A549 (cell line): ENCODE data around the gene TSHZ2. TPM values are rescaled to one million over a fixed set of nuclear protein-coding genes. Genes with fewer than 3 reads are reported as not detected.

Source experiments
- ATAC-seq, 2 experiments: fragments of 200-7000 bp in 1 of 2; fragments of >200 bp in 1 of 2; cut with Nextera tagmentation in 1 of 2; cut with Tn5 transposase in 1 of 2; 3 replicates each; pipeline versions ENCODE4 v1.8.0 to v1.9.1; 2018 to 2020; ENCODE audit warnings: mild to moderate bottlenecking in 1 of 2, moderate library complexity in 1 of 2
- CTCF ChIA-PET: fragments of 300-600 bp; sonication (Branson Sonifier 250); formaldehyde crosslinking; extraction: SDS; loops from one replicate; lab custom pipeline; 2021; ENCODE audit warnings: antibody characterized with exemption, inconsistent platforms; lab: Yijun Ruan, JAX
- POLR2A ChIA-PET: fragments of 350-600 bp; formaldehyde crosslinking; extraction: SDS; loops from one replicate; lab custom pipeline; 2021; ENCODE audit warnings: antibody characterized with exemption, inconsistent platforms; lab: Yijun Ruan, JAX
- DNase-seq, 2 experiments: peaks; one replicate each; pipeline versions ENCODE4 v3.0.0 to v3.0.0-alpha.2; 2011 to 2016; ENCODE audit warnings: low read depth in 1 of 2, low spot score in 1 of 2
- FAIRE-seq: peaks from 2 replicates; lab custom pipeline; 2011; peaks lifted over from hg19 to GRCh38; lab: Jason Lieb, UNC
- H3K27ac ChIP-seq, 2 experiments: fragments of >200 bp; sonication (Bioruptor Twin); formaldehyde crosslinking; 3 replicates each; pipeline ENCODE4 v1.5.1; 2016 to 2017
- H3K4me1 ChIP-seq: fragments of >200 bp; sonication (Bioruptor Twin); formaldehyde crosslinking; 3 replicates; pipeline ENCODE4 v1.6.1; 2016
- H3K4me2 ChIP-seq: fragments of >200 bp; sonication (Bioruptor Twin); formaldehyde crosslinking; 3 replicates; pipeline ENCODE4 v1.6.1; 2016
- H3K4me3 ChIP-seq: fragments of >200 bp; sonication (Bioruptor Twin); formaldehyde crosslinking; 3 replicates; pipeline ENCODE4 v1.5.1; 2016
- H3K9me3 ChIP-seq: fragments of >200 bp; sonication (Bioruptor Twin); formaldehyde crosslinking; 3 replicates; pipeline ENCODE4 v1.6.1; 2016
- BCL3 ChIP-seq: fragments of >200 bp; sonication (Bioruptor Twin); formaldehyde crosslinking; IDR thresholded peaks from 3 replicates; pipeline ENCODE4 v1.6.1; 2016
- CBX8 ChIP-seq: fragments of 200-600 bp; sonication (generic); IDR thresholded peaks from 2 replicates; pipeline ENCODE4 v1.6.1; 2016
- CHD4 ChIP-seq: fragments of 200-600 bp; sonication (generic); IDR thresholded peaks from 2 replicates; pipeline ENCODE4 v1.6.1; 2016; ENCODE audit warnings: antibody characterized with exemption, mild to moderate bottlenecking, borderline replicate concordance
- E2F6 ChIP-seq: IDR thresholded peaks from 2 replicates; pipeline ENCODE4 v1.6.1; 2012; ENCODE audit warnings: low read depth, borderline replicate concordance
- ELK1 ChIP-seq: fragments of 150-350 bp; IDR thresholded peaks from 2 replicates; pipeline ENCODE4 v1.6.1; 2014; ENCODE audit warnings: low read depth, mild to moderate bottlenecking, low read length
- EP300 ChIP-seq, 2 experiments: fragments of >200 bp; sonication (Bioruptor Twin); formaldehyde crosslinking; IDR thresholded peaks; 2 replicates in 1 of 2; 3 replicates in 1 of 2; pipeline ENCODE4 v1.6.1; 2016 to 2017
- ESRRA ChIP-seq: fragments of 150-350 bp; IDR thresholded peaks from 2 replicates; pipeline ENCODE4 v1.6.1; 2014; ENCODE audit warnings: mild to moderate bottlenecking, low read length, borderline replicate concordance
- FOSB ChIP-seq: fragments of 250-450 bp; sonication (Bioruptor Pico); IDR thresholded peaks from 2 replicates; pipeline ENCODE4 v1.5.0; 2020; ENCODE audit warnings: mild to moderate bottlenecking, moderate library complexity
- FOSL2 ChIP-seq, 2 experiments: fragments of 450-650 bp in 1 of 2; fragments of >200 bp in 1 of 2; sonication (Bioruptor Twin) in 1 of 2; formaldehyde crosslinking; IDR thresholded peaks; 2 replicates each; pipeline versions ENCODE4 v1.5.0 to v1.6.1; 2016 to 2020; ENCODE audit warnings: mild to moderate bottlenecking in 1 of 2, moderate library complexity in 1 of 2
- HES2 ChIP-seq: fragments of >200 bp; sonication (Bioruptor Twin); formaldehyde crosslinking; IDR thresholded peaks from 2 replicates; pipeline ENCODE4 v1.6.1; 2016
- HEYL ChIP-seq: fragments of 250-450 bp; sonication (Bioruptor Pico); IDR thresholded peaks from 2 replicates; pipeline ENCODE4 v1.8.0; 2021; ENCODE audit warnings: mild to moderate bottlenecking, moderate library complexity
- HMGXB4 ChIP-seq: fragments of 250-450 bp; sonication (Bioruptor Pico); IDR thresholded peaks from 2 replicates; pipeline ENCODE4 v1.5.0; 2021; ENCODE audit warnings: mild to moderate bottlenecking, moderate library complexity, borderline replicate concordance
- HOXB5 ChIP-seq: fragments of 250-450 bp; sonication (Bioruptor Pico); IDR thresholded peaks from 2 replicates; pipeline ENCODE4 v1.5.0; 2020; ENCODE audit warnings: mild to moderate bottlenecking, moderate library complexity
- MAFK ChIP-seq: fragments of 450-650 bp; IDR thresholded peaks from 2 replicates; pipeline ENCODE4 v1.6.1; 2014; ENCODE audit not compliant: partially characterized antibody
- NPAS2 ChIP-seq: fragments of 250-450 bp; sonication (Bioruptor Pico); IDR thresholded peaks from 2 replicates; pipeline ENCODE4 v1.8.0; 2022; ENCODE audit warnings: mild to moderate bottlenecking, moderate library complexity, borderline replicate concordance
- PHF8 ChIP-seq: fragments of 200-600 bp; sonication (generic); IDR thresholded peaks from 2 replicates; pipeline ENCODE4 v1.6.1; 2016; ENCODE audit warnings: low read depth, mild to moderate bottlenecking, antibody characterized with exemption, moderate library complexity, borderline replicate concordance
- RARB ChIP-seq: fragments of 250-450 bp; sonication (Bioruptor Pico); IDR thresholded peaks from 2 replicates; pipeline ENCODE4 v1.8.0; 2021; ENCODE audit warnings: mild to moderate bottlenecking, moderate library complexity
- SMC3 ChIP-seq: fragments of >200 bp; sonication (Bioruptor Twin); formaldehyde crosslinking; IDR thresholded peaks from 3 replicates; pipeline ENCODE4 v1.6.1; 2018; ENCODE audit warnings: inconsistent platforms
- TFCP2L1 ChIP-seq: fragments of 250-450 bp; sonication (Bioruptor Pico); IDR thresholded peaks from 2 replicates; pipeline ENCODE4 v1.5.0; 2021; ENCODE audit warnings: mild to moderate bottlenecking
- WGBS: methylation state at CpG from one replicate; pipeline ENCODE4 v1.1.6; 2017; ENCODE audit errors: missing lambda C conversion rate; 5-methylcytosine and 5-hydroxymethylcytosine counted together
- polyA plus RNA-seq, 4 experiments: library from polyadenylated mRNA; depleted of rRNA in 3 of 4; stranded (reverse); fragments of >200 nt; fragmentation: RNase III in 1 of 4; extraction: RNeasy Plus Mini Kit Qiagen cat#74134 plus additional on column Dnase treatment in 1 of 4; gene quantifications; 2 replicates in 3 of 4; 3 replicates in 1 of 4; pipeline ENCODE4 v1.2.3, GENCODE V29; 2011 to 2017

TSHZ2 gene
- polyA plus RNA-seq, 2 of the 4 experiments (the other 2 are of a cell fraction) = not detected

GRCh38 chr20:53016071-53016470 is 43.9 kb downstream of the TSHZ2 start:
- no peak for DNase-seq
- no peak for FAIRE-seq
- H3K9me3 ChIP-seq = no peaks in the 10 kb centered on the region; the same call in 2 of the 3 replicates
- POLR2A ChIA-PET = no interaction called here
- H3K4me1 ChIP-seq = no peaks in the 10 kb centered on the region
- CTCF ChIA-PET = interaction anchor here (0.6 kb wide), 1 partner anchor 227 kb away, joined by 3 read pairs; no protein-coding TSS in a partner anchor
- no peak for ATAC-seq
- H3K4me3 ChIP-seq = no peak overlapping the region
- 3% methylated on average over 2 of the region's 2 CpGs for WGBS
- no peak overlapping the region for H3K4me2 ChIP-seq
- no peak overlapping the region for H3K27ac ChIP-seq
- no peak for TF ChIP-seq PHF8
- TF ChIP-seq EP300 (IDR thresholded peaks at IDR 0.05) = no peak
- no peak for TF ChIP-seq E2F6
- no peak for TF ChIP-seq TFCP2L1
- TF ChIP-seq HMGXB4 (CRISPR knock-in tag) = no peak
- TF ChIP-seq HEYL = no peak
- no peak for TF ChIP-seq SMC3
- TF ChIP-seq ELK1 = no peak

GRCh38 chr20:53016534-53017042 is 44.4 kb downstream of the TSHZ2 start:
- 2% methylated on average over 5 of the region's 5 CpGs for WGBS
- Histone ChIP-seq H3K27ac (no peak overlapping the region), H3K4me3 (no peak overlapping the region), H3K4me1 (no peaks in the 10 kb centered on the region), H3K4me2 (no peak overlapping the region), H3K9me3 (no peaks in the 10 kb centered on the region; the same call in 2 of the 3 replicates)
- ATAC-seq (no peak), DNase-seq (no peak), FAIRE-seq (peak; percentile 46)
- ChIA-PET CTCF (interaction anchor here (0.6 kb wide), 1 partner anchor 227 kb away, joined by 3 read pairs; no protein-coding TSS in a partner anchor), POLR2A (no interaction called here)
- TF ChIP-seq MAFK = peak; percentile 81
- TF ChIP-seq NPAS2 (CRISPR knock-in tag) = no peak

- ATAC-seq (no peak), FAIRE-seq (no peak), DNase-seq (no peak)
- Histone ChIP-seq H3K9me3 (no peaks in the 10 kb centered on the region; the same call in 2 of the 3 replicates), H3K4me2 (no peak overlapping the region), H3K4me3 (no peak overlapping the region), H3K27ac (no peak overlapping the region), H3K4me1 (no peaks in the 10 kb centered on the region)
- POLR2A ChIA-PET = no interaction called here
- TF ChIP-seq BCL3 (no peak), ESRRA (no peak)
- WGBS = 8% methylated on average over 4 of the region's 4 CpGs
- CTCF ChIA-PET = no interaction called here
Measured at GRCh38 chr20:53017206-53017605, 45.0 kb downstream of the TSHZ2 start.

- Histone ChIP-seq H3K27ac (no peak overlapping the region), H3K4me2 (no peak overlapping the region), H3K4me1 (no peaks in the 10 kb centered on the region), H3K9me3 (no peaks in the 10 kb centered on the region; the same call in 2 of the 3 replicates), H3K4me3 (no peak overlapping the region)
- FAIRE-seq = no peak
- TF ChIP-seq CHD4 (no peak), CBX8 (no peak), FOSB (CRISPR knock-in tag) (no peak), HOXB5 (CRISPR knock-in tag) (no peak), EP300 (IDR thresholded peaks at IDR 0.05) (no peak), RARB (no peak), FOSL2 (IDR thresholded peaks at IDR 0.05) (no peak), FOSL2 (CRISPR knock-in tag; IDR thresholded peaks at IDR 0.05) (no peak), HES2 (no peak)
- no peak for ATAC-seq
- ChIA-PET CTCF (no interaction called here), POLR2A (no interaction called here)
- 8% methylated on average over 6 of the region's 6 CpGs for WGBS
- no peak for DNase-seq
Measured at GRCh38 chr20:53019464-53019863, 47.3 kb downstream of the TSHZ2 start.
